Activated CD4-positive, alpha-beta T cell treated with anti-CD3 and anti-CD28 coated beads, Interleukin-2, amount 50 U/mL, for 4 hours (primary cell): Measurements from ENCODE around the gene OSTN.
"Not testable (repeated sequence)": the region's sequence is repeated elsewhere in the genome, so short reads cannot be mapped to it uniquely, and the experiment has no call there.

Experiments used
- DNase-seq, 2 experiments: peaks; one replicate each; pipeline ENCODE4 v3.0.0-alpha.2; 2020

The OSTN gene

DNA sequence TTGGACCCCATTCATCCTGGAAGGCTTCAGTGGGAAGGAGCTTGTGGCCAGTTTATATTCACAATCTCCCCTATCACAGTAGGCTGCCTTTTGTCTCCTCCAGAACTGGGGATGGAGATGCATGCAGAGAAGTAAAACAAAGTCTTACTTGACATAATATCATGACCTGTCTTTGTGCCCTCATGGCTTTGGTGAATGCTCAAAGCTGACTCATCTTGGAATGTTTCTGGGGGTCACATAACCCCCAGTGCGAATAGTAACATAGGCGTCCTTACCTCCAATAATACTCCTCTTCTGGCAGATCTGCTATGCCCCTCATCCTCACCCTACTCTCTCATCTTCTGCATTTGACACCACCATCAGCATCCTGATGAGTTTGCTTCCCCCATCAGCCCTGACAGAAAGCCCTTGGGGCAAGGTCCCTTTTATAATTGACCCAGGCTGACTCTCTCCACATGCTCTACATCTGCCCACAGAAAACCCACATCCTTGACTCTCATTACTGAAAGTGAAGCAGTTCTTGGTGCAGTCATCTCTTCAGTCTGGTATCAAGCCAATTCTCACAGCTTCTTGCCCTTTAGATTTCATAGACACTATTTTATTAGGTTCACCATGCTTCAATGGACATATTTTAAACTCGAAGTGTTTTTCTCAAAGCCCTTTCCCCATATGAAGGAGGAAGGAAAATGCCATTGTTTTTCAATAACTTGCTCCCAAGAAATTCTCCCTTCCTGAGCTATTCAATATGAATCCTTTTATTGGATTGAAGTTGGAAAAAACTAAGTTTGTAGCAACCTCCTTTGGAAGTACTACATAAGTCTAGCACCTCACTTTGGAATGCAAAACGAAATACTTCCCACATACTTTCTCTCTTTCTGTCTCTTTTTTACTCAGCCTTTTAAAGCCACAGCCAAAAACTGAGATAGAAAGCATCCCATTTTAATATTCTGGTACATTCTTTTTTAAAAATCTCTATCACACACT, 36.6 kb downstream of the OSTN start:
- DNase-seq: no peak

DNA sequence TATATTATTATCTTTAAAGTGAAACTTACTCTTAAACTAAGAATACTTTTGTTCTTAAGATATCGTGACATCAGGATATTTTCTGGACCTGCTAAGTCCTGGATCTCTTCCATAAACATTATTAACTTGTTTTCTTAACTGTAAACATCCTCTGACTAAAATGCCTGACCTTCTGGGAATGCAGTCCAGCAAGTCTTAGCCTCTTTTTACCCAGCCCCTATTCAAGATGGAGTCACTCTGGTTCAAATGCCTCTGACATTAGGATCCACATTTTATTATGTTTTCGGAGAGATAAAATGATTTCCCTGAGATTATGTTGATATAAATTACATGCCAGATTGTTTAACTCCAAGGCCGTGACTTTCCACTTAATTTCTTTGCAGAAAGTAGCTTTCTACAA, 37.6 kb downstream of the OSTN start:
- DNase-seq: no peak

GRCh38 chr3:191237047-191237882, 38.2 kb downstream of the OSTN start:
- DNase-seq: no peak

GRCh38 chr3:191238321-191238817, 39.3 kb downstream of the OSTN start:
- no peak for DNase-seq

GRCh38 chr3:191239407-191240031, 40.5 kb downstream of the OSTN start:
- DNase-seq: no peak

- DNase-seq: no peak
These were observed 41.4 kb downstream of the OSTN start for GRCh38 chr3:191240486-191240885.

GRCh38 chr3:191244242-191244867, 45.3 kb downstream of the OSTN start:
- DNase-seq: no peak

DNA sequence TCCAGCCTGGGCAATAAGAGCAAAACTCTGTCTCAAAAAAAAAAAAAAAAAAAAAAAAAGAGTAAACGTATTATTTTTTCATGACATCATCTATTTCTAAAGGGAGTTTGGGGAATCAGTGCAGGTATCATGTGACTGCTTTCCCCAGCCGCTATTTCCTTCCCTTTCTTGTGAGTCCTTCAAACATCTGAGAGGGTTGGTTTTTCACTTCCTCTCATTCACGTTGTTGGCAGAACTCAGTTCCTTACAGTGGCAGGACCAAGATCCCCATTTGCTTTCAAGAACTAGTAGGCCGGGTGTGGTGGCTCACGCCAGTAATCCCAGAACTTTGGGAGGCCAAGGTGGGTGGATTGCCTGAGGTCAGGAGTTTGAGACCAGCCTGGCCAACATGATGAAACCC, 47.0 kb downstream of the OSTN start:
- DNase-seq: not testable (repeated sequence)

DNA sequence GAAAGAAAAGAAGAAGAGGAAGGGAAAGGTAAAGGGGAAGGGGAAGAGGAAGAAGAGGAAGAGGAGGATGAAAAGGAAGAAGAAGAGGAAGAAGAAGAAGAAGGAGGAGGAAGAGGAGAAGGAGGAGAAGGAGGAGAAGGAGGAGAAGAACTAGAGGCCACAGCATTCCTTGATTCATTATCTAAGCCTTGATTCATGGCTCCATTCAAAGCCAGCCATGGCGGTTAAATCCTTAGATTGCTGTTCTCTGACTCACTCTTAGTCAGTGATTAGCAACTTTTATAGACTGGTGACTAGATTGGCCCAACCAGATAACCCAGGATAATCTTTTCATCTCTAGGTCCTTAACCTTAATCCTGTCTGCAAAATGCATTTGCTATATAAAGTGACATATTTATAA, 47.6 kb downstream of the OSTN start:
- DNase-seq: no peak

DNA sequence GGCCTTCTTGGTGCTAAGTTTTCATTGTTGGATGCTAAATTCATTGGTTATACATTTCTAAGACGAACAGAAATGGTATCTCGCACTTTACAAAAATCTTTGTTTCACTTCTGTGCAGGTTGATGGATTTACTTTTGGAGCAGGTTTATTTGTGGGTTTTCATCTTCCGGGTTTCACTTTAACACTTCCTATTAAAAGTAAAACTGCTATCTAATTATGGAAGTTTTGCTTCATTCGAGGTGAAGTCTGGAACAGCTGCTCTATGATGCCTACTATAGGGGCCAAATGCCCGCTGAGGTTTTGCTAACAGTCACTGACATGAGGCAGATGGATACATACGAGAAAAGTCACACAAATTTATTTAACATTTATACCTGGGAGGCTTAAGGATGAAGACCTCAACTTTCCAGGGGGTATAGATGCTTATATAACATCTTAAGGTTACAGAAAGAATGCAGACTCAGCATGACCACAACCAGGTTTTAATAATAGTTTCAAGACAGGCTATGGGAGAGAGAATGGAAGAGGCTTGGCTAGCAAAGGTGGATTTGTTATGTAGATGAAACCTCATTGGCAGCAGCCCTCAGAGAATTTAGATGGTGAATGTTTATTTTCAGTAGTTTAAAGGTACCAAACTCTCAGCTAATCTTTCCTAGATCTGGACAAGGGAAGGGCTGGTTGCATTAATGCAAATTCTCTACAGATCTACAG, 54.2 kb downstream of the OSTN start:
- no peak for DNase-seq

GRCh38 chr3:191254098-191254873, 55.2 kb downstream of the OSTN start:
- DNase-seq: no peak

DNA sequence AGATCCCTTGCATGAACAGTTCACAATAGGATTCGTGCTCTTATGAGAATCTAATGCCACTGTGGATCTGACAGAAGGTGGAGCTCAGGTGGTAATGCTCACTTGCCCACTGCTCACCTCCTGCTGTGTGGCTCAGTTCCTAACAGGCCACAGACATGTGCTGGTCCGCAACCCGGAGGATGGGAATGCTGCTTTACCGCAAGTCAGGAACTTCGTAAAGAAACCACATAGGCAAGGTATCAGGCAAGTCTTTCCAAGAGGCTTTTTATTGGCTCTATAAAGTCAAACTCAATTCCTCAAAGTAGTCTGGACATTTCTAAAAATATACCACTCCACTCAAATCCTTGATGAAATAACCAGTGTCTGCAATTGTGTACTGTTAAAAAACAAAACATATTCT, 56.1 kb downstream of the OSTN start:
- DNase-seq: no peak

DNA sequence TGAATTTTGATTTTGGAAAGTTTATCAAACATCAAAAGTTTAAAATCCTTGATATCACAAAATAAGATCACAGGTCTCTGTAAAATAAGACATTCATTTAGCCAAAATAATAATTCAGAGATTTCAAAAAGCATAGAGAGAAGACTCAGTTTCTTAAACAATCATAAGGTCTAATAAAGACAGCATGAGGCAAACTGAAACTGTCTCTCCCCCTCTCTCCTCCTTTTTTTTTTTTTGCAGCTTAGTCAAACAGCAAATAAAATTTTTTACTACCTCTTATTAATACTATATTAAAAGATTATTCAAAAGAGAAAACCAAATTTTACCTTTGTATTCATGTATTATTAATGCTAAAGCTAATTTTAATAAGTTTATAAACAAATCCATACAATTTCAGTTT, 57.4 kb downstream of the OSTN start:
- DNase-seq: no peak

- no peak for DNase-seq
These were observed 58.2 kb downstream of the OSTN start for GRCh38 chr3:191257286-191257685.

DNA sequence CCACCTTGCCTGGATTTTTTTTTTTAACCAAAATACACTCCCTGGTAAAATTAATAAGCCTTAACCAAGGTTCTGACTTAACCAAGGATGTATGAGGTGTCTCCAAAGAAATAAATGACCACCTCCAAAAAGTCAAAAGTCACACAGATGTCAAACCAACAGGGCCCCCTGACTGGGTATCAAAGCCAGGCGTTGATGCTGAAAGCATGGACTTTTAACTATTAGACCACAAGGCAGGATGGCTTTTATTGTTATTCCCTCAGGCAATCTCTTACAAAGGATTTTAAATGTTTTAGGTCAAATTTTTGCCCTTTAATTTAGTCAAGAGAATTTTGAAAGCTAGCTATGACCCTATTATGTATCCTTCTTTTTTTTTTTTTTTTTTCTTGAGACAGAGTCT, 60.4 kb downstream of the OSTN start:
- no peak for DNase-seq

- no peak for DNase-seq
These were observed 61.6 kb downstream of the OSTN start for GRCh38 chr3:191260431-191261303.

GRCh38 chr3:191261304-191261638, 62.2 kb downstream of the OSTN start:
- DNase-seq: no peak

- no peak for DNase-seq
These were observed 63.6 kb downstream of the OSTN start for GRCh38 chr3:191262650-191263049.

DNA sequence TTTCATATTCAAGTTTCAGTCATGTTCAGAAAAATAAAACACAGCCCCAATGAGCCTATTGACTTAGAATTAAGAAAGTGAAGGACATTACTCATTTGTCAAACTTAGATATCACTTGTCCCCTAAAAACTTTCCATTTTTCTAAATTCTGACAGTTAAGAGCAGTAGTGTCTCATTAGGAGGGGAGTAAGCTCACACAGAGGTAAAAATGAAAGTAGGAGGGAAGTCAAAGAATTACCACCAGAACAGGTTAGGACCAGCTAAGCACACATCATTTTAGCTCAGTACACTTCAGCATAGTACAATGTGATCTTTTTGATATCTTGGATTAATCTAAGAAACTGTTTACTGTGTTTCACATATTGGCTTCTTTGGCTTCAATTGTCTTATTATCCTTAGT, 64.3 kb downstream of the OSTN start:
- DNase-seq: no peak

GRCh38 chr3:191263850-191264249, 64.8 kb downstream of the OSTN start:
- no peak for DNase-seq
